GM23338 (cell line): ENCODE data around the gene HOXA11. TPM values are rescaled to one million over a fixed set of nuclear protein-coding genes. Genes with fewer than 3 reads are reported as not detected.
A peak's percentile ranks its signal among the peaks of the same experiment; 100 is the strongest.

Source experiments
- ATAC-seq: fragments of 200-7000 bp; cut with Tn5 transposase; 3 replicates; pipeline ENCODE4 v1.9.1; 2020
- DNase-seq: peaks from one replicate; pipeline ENCODE4 v3.0.0-alpha.2; 2015; ENCODE audit warnings: low spot score
- H2AFZ ChIP-seq: fragments of 200-600 bp; sonication (generic); 2 replicates; pipeline ENCODE4 v1.8.0; 2016; ENCODE audit warnings: antibody characterized with exemption, mild to moderate bottlenecking, moderate library complexity
- H3F3A ChIP-seq: fragments of 200-600 bp; sonication (generic); replicated peaks from 2 replicates; pipeline ENCODE4 v1.8.0; 2017; ENCODE audit warnings: antibody characterized with exemption, mixed run types, low read depth
- H3K27ac ChIP-seq: fragments of 200-600 bp; sonication (generic); 2 replicates; pipeline ENCODE4 v1.6.1; 2016; ENCODE audit warnings: low read depth
- H3K27me3 ChIP-seq: fragments of 200-600 bp; sonication (generic); 2 replicates; pipeline ENCODE4 v1.8.0; 2016; ENCODE audit warnings: mild to moderate bottlenecking, mixed run types, moderate library complexity; ENCODE audit not compliant: insufficient read depth
- H3K36me3 ChIP-seq: fragments of 200-600 bp; sonication (generic); 2 replicates; pipeline ENCODE4 v1.8.0; 2016; ENCODE audit warnings: mild to moderate bottlenecking; ENCODE audit not compliant: insufficient read depth
- H3K4me1 ChIP-seq: fragments of 200-600 bp; sonication (generic); 2 replicates; pipeline ENCODE4 v1.8.0; 2016; ENCODE audit warnings: mild to moderate bottlenecking, moderate library complexity; ENCODE audit not compliant: insufficient read depth
- H3K4me2 ChIP-seq: fragments of 200-600 bp; sonication (generic); 2 replicates; pipeline ENCODE4 v1.7.1; 2017; ENCODE audit warnings: mixed run types
- H3K4me3 ChIP-seq: fragments of 200-600 bp; sonication (generic); 2 replicates; pipeline ENCODE4 v1.6.1; 2016; ENCODE audit warnings: mixed run types
- H3K79me2 ChIP-seq: fragments of 200-600 bp; sonication (generic); replicated peaks from 2 replicates; pipeline ENCODE4 v1.8.0; 2017; ENCODE audit warnings: mild to moderate bottlenecking; ENCODE audit not compliant: insufficient read depth
- H3K9me2 ChIP-seq: fragments of 200-600 bp; sonication (generic); 2 replicates; pipeline ENCODE4 v1.8.0; 2017; ENCODE audit not compliant: insufficient read depth
- H4K20me1 ChIP-seq: fragments of 200-600 bp; sonication (generic); replicated peaks from 2 replicates; pipeline ENCODE4 v1.8.0; 2017; ENCODE audit warnings: mild to moderate bottlenecking; ENCODE audit not compliant: insufficient read depth
- H3K27ac Mint-ChIP-seq: 2 replicates; pipeline ENCODE4 v1.8.0; 2020; ENCODE audit warnings: inconsistent platforms, mild to moderate bottlenecking, moderate library complexity, mixed read lengths
- H3K27me3 Mint-ChIP-seq: 3 replicates; pipeline ENCODE4 v1.8.0; 2022; ENCODE audit warnings: low read depth, mild to moderate bottlenecking, moderate library complexity, mixed read lengths, inconsistent platforms; ENCODE audit not compliant: insufficient read depth, poor library complexity
- H3K36me3 Mint-ChIP-seq: 3 replicates; pipeline ENCODE4 v1.8.0; 2021; ENCODE audit warnings: low read depth, mild to moderate bottlenecking, inconsistent platforms, moderate library complexity, mixed read lengths
- H3K4me1 Mint-ChIP-seq: 3 replicates; pipeline ENCODE4 v1.8.0; 2020; ENCODE audit warnings: mild to moderate bottlenecking, inconsistent platforms, mixed read lengths
- H3K4me3 Mint-ChIP-seq: 3 replicates; pipeline ENCODE4 v1.8.0; 2021; ENCODE audit warnings: moderate library complexity, mild to moderate bottlenecking, inconsistent platforms, mixed read lengths
- H3K9me3 Mint-ChIP-seq: 3 replicates; pipeline ENCODE4 v1.8.0; 2020; ENCODE audit warnings: moderate library complexity, mild to moderate bottlenecking, inconsistent platforms, mixed read lengths
- CREB1 ChIP-seq: fragments of 250-450 bp; sonication (Bioruptor Pico); IDR thresholded peaks from 2 replicates; pipeline ENCODE4 v1.5.0; 2020; ENCODE audit warnings: low read depth, mild to moderate bottlenecking, moderate library complexity
- EZH2 ChIP-seq: fragments of 200-600 bp; sonication (generic); IDR thresholded peaks from one replicate; pipeline ENCODE4 v1.8.0; 2017; ENCODE audit warnings: antibody characterized with exemption, mild to moderate bottlenecking, low read depth; ENCODE audit not compliant: unreplicated experiment
- EZH2phosphoT487 ChIP-seq: fragments of 200-600 bp; sonication (generic); IDR thresholded peaks from one replicate; pipeline ENCODE4 v1.8.1; 2018; ENCODE audit warnings: antibody characterized with exemption; ENCODE audit not compliant: unreplicated experiment
- NANOG ChIP-seq: IDR thresholded peaks from 2 replicates; pipeline ENCODE4 v1.6.1; 2016; ENCODE audit warnings: antibody characterized with exemption, borderline replicate concordance
- POLR2AphosphoS5 ChIP-seq: IDR thresholded peaks from 2 replicates; pipeline ENCODE4 v1.6.1; 2016; ENCODE audit warnings: antibody characterized with exemption, low read depth
- STAT1 ChIP-seq: IDR thresholded peaks from one replicate; pipeline ENCODE4 v1.6.1; 2016; ENCODE audit warnings: antibody characterized with exemption; ENCODE audit not compliant: unreplicated experiment
- ZNF114 ChIP-seq: fragments of 250-450 bp; sonication (Bioruptor Pico); IDR thresholded peaks from 2 replicates; pipeline ENCODE4 v1.5.0; 2020; ENCODE audit warnings: mild to moderate bottlenecking, moderate library complexity
- ZNF331 ChIP-seq: fragments of 250-450 bp; sonication (Bioruptor Pico); IDR thresholded peaks from 2 replicates; pipeline ENCODE4 v1.5.0; 2020; ENCODE audit warnings: low read depth, mild to moderate bottlenecking, moderate library complexity
- polyA plus RNA-seq: library from polyadenylated mRNA; unstranded; fragments of >200 nt; fragmentation: Nextera tagmentation; extraction: Ambion mirVana; gene quantifications from 2 replicates; pipeline ENCODE4 v1.2.1, GENCODE V29; 2016
- total RNA-seq: library from RNA; depleted of rRNA; stranded (reverse); fragments of >200 nt; shearing (Covaris generic); gene quantifications from 2 replicates; pipeline ENCODE4 v1.2.3, GENCODE V29; 2014
- TF ChIP-seq, protein P1 (sequence below), 2 experiments: fragments of 200-600 bp in 1 of 2; sonication (generic) in 1 of 2; conservative IDR thresholded peaks; 2 replicates each; pipeline versions ENCODE4 v1.5.1 to v1.6.1; 2016 to 2017; ENCODE audit warnings: antibody characterized with exemption in 2 of 2, low read depth in 2 of 2, mild to moderate bottlenecking in 2 of 2, moderate library complexity in 1 of 2
- TF ChIP-seq, protein P2 (sequence below): fragments of 250-450 bp; sonication (Bioruptor Pico); IDR thresholded peaks from 2 replicates; pipeline ENCODE4 v1.5.0; 2020; ENCODE audit warnings: mild to moderate bottlenecking, moderate library complexity

The HOXA11 gene
- total and polyA plus RNA-seq, 2 experiments from 2014 or later, result not detected

DNA sequence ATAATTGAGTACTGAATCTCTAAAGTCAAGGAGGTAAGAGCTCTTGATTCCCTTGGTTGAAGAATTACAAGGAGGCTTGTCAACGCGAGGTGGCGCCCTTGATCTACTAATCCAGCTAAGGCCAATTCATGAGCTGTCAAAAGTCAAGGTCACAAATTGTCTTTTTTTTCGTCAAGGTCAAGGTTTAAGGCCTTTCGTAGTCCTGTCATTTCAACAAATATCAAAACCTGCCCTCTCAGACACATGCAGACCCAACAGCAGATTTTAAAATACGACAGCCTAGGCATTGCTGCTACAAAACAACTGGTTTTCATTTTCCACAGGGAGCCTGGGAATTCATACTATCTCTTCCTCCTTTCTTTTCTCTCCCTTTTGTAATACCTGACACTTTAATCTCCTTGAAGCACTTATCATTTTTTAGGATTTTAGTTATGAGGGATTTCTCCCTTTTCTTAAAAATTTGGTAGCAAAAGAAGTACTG lies 11.3 kb upstream of the HOXA11 start:
- no peak for ATAC-seq
- no peaks in the 10 kb centered on the region for H3K79me2 ChIP-seq
- TF ChIP-seq ZNF331 (CRISPR knock-in tag) (no peak), EZH2 (peak; percentile 67)
- TF ChIP-seq, protein P1, sequence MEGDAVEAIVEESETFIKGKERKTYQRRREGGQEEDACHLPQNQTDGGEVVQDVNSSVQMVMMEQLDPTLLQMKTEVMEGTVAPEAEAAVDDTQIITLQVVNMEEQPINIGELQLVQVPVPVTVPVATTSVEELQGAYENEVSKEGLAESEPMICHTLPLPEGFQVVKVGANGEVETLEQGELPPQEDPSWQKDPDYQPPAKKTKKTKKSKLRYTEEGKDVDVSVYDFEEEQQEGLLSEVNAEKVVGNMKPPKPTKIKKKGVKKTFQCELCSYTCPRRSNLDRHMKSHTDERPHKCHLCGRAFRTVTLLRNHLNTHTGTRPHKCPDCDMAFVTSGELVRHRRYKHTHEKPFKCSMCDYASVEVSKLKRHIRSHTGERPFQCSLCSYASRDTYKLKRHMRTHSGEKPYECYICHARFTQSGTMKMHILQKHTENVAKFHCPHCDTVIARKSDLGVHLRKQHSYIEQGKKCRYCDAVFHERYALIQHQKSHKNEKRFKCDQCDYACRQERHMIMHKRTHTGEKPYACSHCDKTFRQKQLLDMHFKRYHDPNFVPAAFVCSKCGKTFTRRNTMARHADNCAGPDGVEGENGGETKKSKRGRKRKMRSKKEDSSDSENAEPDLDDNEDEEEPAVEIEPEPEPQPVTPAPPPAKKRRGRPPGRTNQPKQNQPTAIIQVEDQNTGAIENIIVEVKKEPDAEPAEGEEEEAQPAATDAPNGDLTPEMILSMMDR (conservative IDR thresholded peaks at IDR 0.05; ENCODE audit: low read depth in 2 of 2), result peak; percentile 90 to 97

DNA sequence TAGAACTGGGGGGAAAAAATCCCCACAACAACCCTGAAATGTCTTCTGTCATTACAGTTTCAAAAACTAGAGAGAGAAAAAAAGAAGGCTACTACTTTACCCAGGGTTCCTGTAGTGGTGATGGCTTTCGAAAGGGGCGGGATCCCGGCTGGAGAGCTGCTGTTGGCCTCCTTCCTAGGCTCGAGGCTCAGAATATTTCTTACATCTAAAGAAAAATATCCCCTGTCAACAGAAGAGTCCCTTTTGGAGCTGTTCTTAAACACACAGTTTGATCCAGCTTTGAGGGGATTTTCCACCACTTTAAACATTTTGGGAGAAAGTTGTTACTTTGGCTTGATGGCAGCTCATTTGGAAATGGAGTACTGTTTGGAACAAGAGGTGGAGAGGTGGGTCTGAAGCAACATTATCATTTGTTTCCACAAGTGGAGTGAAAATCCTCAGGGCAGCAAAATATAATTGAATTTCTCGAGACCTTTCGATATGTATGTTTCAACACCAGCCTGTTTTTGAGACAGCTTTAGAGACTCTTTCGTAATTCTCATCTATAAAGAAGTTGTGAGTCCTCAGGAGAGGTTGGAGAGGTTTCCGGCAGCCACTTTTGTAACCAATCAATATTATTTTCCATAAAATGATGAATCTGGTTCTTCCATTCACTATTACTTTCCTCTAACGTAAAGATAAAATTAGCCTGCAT lies 9.8 kb upstream of the HOXA11 start:
- H3K27ac Mint-ChIP-seq, result no peak overlapping the region
- H2AFZ ChIP-seq, result no peak overlapping the region
- H3K27me3 ChIP-seq, result peaks cover 98% of the 10 kb centered on the region
- peaks cover 9% of the 10 kb centered on the region for H3K4me1 Mint-ChIP-seq
- peaks cover 29% of the 10 kb centered on the region for H3F3A ChIP-seq
- H3K27me3 Mint-ChIP-seq, result peaks cover 92% of the 10 kb centered on the region
- no peak overlapping the region for H3K4me3 Mint-ChIP-seq
- ATAC-seq (no peak), DNase-seq (no peak)
- peaks cover 27% of the 10 kb centered on the region for H4K20me1 ChIP-seq
- H3K36me3 Mint-ChIP-seq, result no peaks in the 10 kb centered on the region
- peaks cover 20% of the 10 kb centered on the region for H3K4me1 ChIP-seq
- no peak overlapping the region for H3K4me3 ChIP-seq
- H3K36me3 ChIP-seq, result no peaks in the 10 kb centered on the region
- no peaks in the 10 kb centered on the region for H3K79me2 ChIP-seq
- no peaks in the 10 kb centered on the region for H3K9me2 ChIP-seq
- no peak overlapping the region for H3K27ac ChIP-seq
- no peak overlapping the region for H3K4me2 ChIP-seq
- no peaks in the 10 kb centered on the region; the same call in 2 of the 3 replicates for H3K9me3 Mint-ChIP-seq
- TF ChIP-seq CREB1 (CRISPR knock-in tag), result no peak
- no peak for TF ChIP-seq EZH2phosphoT487
- no peak for TF ChIP-seq EZH2
- TF ChIP-seq NANOG, result no peak
- no peak for TF ChIP-seq POLR2AphosphoS5
- TF ChIP-seq ZNF114 (CRISPR knock-in tag), result no peak
- TF ChIP-seq, protein P2, sequence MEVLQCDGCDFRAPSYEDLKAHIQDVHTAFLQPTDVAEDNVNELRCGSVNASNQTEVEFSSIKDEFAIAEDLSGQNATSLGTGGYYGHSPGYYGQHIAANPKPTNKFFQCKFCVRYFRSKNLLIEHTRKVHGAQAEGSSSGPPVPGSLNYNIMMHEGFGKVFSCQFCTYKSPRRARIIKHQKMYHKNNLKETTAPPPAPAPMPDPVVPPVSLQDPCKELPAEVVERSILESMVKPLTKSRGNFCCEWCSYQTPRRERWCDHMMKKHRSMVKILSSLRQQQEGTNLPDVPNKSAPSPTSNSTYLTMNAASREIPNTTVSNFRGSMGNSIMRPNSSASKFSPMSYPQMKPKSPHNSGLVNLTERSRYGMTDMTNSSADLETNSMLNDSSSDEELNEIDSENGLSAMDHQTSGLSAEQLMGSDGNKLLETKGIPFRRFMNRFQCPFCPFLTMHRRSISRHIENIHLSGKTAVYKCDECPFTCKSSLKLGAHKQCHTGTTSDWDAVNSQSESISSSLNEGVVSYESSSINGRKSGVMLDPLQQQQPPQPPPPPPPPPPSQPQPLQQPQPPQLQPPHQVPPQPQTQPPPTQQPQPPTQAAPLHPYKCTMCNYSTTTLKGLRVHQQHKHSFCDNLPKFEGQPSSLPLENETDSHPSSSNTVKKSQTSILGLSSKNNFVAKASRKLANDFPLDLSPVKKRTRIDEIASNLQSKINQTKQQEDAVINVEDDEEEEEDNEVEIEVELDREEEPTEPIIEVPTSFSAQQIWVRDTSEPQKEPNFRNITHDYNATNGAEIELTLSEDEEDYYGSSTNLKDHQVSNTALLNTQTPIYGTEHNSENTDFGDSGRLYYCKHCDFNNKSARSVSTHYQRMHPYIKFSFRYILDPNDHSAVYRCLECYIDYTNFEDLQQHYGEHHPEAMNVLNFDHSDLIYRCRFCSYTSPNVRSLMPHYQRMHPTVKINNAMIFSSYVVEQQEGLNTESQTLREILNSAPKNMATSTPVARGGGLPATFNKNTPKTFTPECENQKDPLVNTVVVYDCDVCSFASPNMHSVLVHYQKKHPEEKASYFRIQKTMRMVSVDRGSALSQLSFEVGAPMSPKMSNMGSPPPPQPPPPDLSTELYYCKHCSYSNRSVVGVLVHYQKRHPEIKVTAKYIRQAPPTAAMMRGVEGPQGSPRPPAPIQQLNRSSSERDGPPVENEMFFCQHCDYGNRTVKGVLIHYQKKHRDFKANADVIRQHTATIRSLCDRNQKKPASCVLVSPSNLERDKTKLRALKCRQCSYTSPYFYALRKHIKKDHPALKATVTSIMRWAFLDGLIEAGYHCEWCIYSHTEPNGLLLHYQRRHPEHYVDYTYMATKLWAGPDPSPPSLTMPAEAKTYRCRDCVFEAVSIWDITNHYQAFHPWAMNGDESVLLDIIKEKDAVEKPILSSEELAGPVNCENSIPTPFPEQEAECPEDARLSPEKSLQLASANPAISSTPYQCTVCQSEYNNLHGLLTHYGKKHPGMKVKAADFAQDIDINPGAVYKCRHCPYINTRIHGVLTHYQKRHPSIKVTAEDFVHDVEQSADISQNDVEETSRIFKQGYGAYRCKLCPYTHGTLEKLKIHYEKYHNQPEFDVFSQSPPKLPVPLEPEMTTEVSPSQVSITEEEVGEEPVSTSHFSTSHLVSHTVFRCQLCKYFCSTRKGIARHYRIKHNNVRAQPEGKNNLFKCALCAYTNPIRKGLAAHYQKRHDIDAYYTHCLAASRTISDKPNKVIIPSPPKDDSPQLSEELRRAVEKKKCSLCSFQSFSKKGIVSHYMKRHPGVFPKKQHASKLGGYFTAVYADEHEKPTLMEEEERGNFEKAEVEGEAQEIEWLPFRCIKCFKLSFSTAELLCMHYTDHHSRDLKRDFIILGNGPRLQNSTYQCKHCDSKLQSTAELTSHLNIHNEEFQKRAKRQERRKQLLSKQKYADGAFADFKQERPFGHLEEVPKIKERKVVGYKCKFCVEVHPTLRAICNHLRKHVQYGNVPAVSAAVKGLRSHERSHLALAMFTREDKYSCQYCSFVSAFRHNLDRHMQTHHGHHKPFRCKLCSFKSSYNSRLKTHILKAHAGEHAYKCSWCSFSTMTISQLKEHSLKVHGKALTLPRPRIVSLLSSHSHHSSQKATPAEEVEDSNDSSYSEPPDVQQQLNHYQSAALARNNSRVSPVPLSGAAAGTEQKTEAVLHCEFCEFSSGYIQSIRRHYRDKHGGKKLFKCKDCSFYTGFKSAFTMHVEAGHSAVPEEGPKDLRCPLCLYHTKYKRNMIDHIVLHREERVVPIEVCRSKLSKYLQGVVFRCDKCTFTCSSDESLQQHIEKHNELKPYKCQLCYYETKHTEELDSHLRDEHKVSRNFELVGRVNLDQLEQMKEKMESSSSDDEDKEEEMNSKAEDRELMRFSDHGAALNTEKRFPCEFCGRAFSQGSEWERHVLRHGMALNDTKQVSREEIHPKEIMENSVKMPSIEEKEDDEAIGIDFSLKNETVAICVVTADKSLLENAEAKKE, result no peak
- TF ChIP-seq STAT1, result no peak
- TF ChIP-seq, protein P1 (conservative IDR thresholded peaks at IDR 0.05; ENCODE audit: low read depth in 2 of 2), result no peak

More for the DNA sequence above, 11.3 kb upstream of the HOXA11 start:
- Histone ChIP-seq H2AFZ (no peak overlapping the region), H3K4me1 (peaks cover 24% of the 10 kb centered on the region), H3K4me2 (no peak overlapping the region), H3K27ac (no peak overlapping the region), H3K4me3 (no peak overlapping the region), H4K20me1 (peaks cover 27% of the 10 kb centered on the region), H3K9me2 (no peaks in the 10 kb centered on the region), H3F3A (peaks cover 29% of the 10 kb centered on the region), H3K36me3 (no peaks in the 10 kb centered on the region), H3K27me3 (peaks cover 98% of the 10 kb centered on the region)
- no peak overlapping the region for H3K4me3 Mint-ChIP-seq
- no peaks in the 10 kb centered on the region; the same call in 2 of the 3 replicates for H3K9me3 Mint-ChIP-seq
- peak; percentile 87 for DNase-seq
- peaks cover 90% of the 10 kb centered on the region for H3K27me3 Mint-ChIP-seq
- H3K27ac Mint-ChIP-seq, result no peak overlapping the region
- H3K36me3 Mint-ChIP-seq, result no peaks in the 10 kb centered on the region
- peaks cover 16% of the 10 kb centered on the region for H3K4me1 Mint-ChIP-seq
